Osteoblast (primary cell): ENCODE results near the gene APOC3. TPM values are rescaled to one million over a fixed set of nuclear protein-coding genes. Genes with fewer than 3 reads are reported as not detected.
A peak's percentile ranks its signal among the peaks of the same experiment; 100 is the strongest.

Experiments used
- DNase-seq: peaks from one replicate; pipeline ENCODE4 v3.0.0; 2011; ENCODE audit warnings: low spot score, mixed read lengths; ENCODE audit not compliant: insufficient read length; ENCODE audit errors: missing footprints
- H2AFZ ChIP-seq: 2 replicates; pipeline ENCODE4 v1.6.0; 2011; ENCODE audit warnings: mild to moderate bottlenecking, low read length
- H3K27ac ChIP-seq: 2 replicates; pipeline ENCODE4 v1.5.1; 2011; ENCODE audit warnings: mild to moderate bottlenecking, low read depth, low read length, moderate library complexity
- H3K27me3 ChIP-seq: 2 replicates; pipeline ENCODE4 v1.6.0; 2012; ENCODE audit warnings: mild to moderate bottlenecking, control low read depth, inconsistent platforms, low read length, moderate library complexity; ENCODE audit not compliant: insufficient read depth
- H3K36me3 ChIP-seq: 2 replicates; pipeline ENCODE4 v1.5.1; 2011; ENCODE audit warnings: mild to moderate bottlenecking, low read length, control low read depth, moderate library complexity; ENCODE audit not compliant: insufficient read depth
- H3K4me1 ChIP-seq: 2 replicates; pipeline ENCODE4 v1.5.1; 2011; ENCODE audit warnings: mild to moderate bottlenecking, low read length, control low read depth, moderate library complexity; ENCODE audit not compliant: insufficient read depth
- H3K4me2 ChIP-seq: 2 replicates; pipeline ENCODE4 v1.6.0; 2011; ENCODE audit warnings: mild to moderate bottlenecking, low read length; ENCODE audit not compliant: insufficient read depth
- H3K4me3 ChIP-seq: fragments of 200-600 bp; sonication (generic); 3 replicates; pipeline ENCODE4 v1.5.1; 2012; ENCODE audit warnings: mild to moderate bottlenecking, low read length, inconsistent platforms; ENCODE audit not compliant: insufficient read depth
- H3K79me2 ChIP-seq: 2 replicates; pipeline ENCODE4 v1.6.0; 2012; ENCODE audit warnings: mild to moderate bottlenecking, low read length, control low read depth, inconsistent platforms; ENCODE audit not compliant: insufficient read depth
- H3K9me3 ChIP-seq: 2 replicates; pipeline ENCODE4 v1.5.1; 2011; ENCODE audit warnings: low read depth, low read length, control low read depth
- H4K20me1 ChIP-seq: 2 replicates; pipeline ENCODE4 v1.6.0; 2012; ENCODE audit warnings: mild to moderate bottlenecking, low read length, control low read depth; ENCODE audit not compliant: insufficient read depth
- CTCF ChIP-seq: IDR thresholded peaks from 2 replicates; pipeline ENCODE4 v1.5.1; 2011; ENCODE audit warnings: mild to moderate bottlenecking, low read depth, low read length, moderate library complexity; ENCODE audit errors: extremely low read depth
- total RNA-seq: library from RNA; depleted of rRNA; stranded (reverse); fragments of >200 nt; gene quantifications from 2 replicates; pipeline ENCODE4 v1.2.3, GENCODE V29; 2012

Gene APOC3
- total RNA-seq, 1 donor = not detected

- Histone ChIP-seq H3K36me3 (no peaks in the 10 kb centered on the region), H3K27ac (peak overlapping the region; percentile 43), H3K4me3 (no peak overlapping the region), H3K4me2 (peak overlapping the region; percentile 9), H3K27me3 (no peaks in the 10 kb centered on the region), H3K79me2 (peaks cover 5% of the 10 kb centered on the region), H3K9me3 (no peaks in the 10 kb centered on the region), H4K20me1 (no peaks in the 10 kb centered on the region), H2AFZ (no peak overlapping the region), H3K4me1 (peaks cover 37% of the 10 kb centered on the region)
- DNase-seq = no peak
- TF ChIP-seq CTCF = no peak
These were observed 37.4 kb upstream of the APOC3 start for GRCh38 chr11:116792144-116792868.

GRCh38 chr11:116792869-116793771 is 36.6 kb upstream of the APOC3 start:
- peak; percentile 95 for DNase-seq
- no peaks in the 10 kb centered on the region for H3K79me2 ChIP-seq
- H3K36me3 ChIP-seq = no peaks in the 10 kb centered on the region
- H3K27me3 ChIP-seq = no peaks in the 10 kb centered on the region
- H3K9me3 ChIP-seq = no peaks in the 10 kb centered on the region
- H2AFZ ChIP-seq = peak overlapping the region; percentile 32
- no peaks in the 10 kb centered on the region for H4K20me1 ChIP-seq
- peaks cover 36% of the 10 kb centered on the region for H3K4me1 ChIP-seq
- TF ChIP-seq CTCF = no peak
- H3K4me2 ChIP-seq = peak overlapping the region; percentile 9
- H3K27ac ChIP-seq = peak overlapping the region; percentile 43
- H3K4me3 ChIP-seq = no peak overlapping the region

GRCh38 chr11:116793772-116794097 is 36.0 kb upstream of the APOC3 start:
- Histone ChIP-seq H3K79me2 (no peaks in the 10 kb centered on the region), H3K27ac (no peak overlapping the region), H4K20me1 (no peaks in the 10 kb centered on the region), H3K36me3 (no peaks in the 10 kb centered on the region), H3K9me3 (no peaks in the 10 kb centered on the region), H3K4me2 (no peak overlapping the region), H3K4me1 (peaks cover 30% of the 10 kb centered on the region), H2AFZ (peak overlapping the region; percentile 32), H3K4me3 (no peak overlapping the region), H3K27me3 (no peaks in the 10 kb centered on the region)
- DNase-seq = no peak
- no peak for TF ChIP-seq CTCF

GRCh38 chr11:116794851-116795250 is 34.9 kb upstream of the APOC3 start:
- Histone ChIP-seq H4K20me1 (no peaks in the 10 kb centered on the region), H3K79me2 (no peaks in the 10 kb centered on the region), H2AFZ (no peak overlapping the region), H3K9me3 (no peaks in the 10 kb centered on the region), H3K4me3 (no peak overlapping the region), H3K36me3 (no peaks in the 10 kb centered on the region), H3K4me2 (no peak overlapping the region), H3K27me3 (no peaks in the 10 kb centered on the region), H3K4me1 (peaks cover 29% of the 10 kb centered on the region), H3K27ac (no peak overlapping the region)
- TF ChIP-seq CTCF = no peak
- no peak for DNase-seq
